ENCODE data around the gene ACAN. TPM values are rescaled to one million over a fixed set of nuclear protein-coding genes. Genes with fewer than 3 reads are reported as not detected.

ACAN gene
- total and polyA plus RNA-seq, 8 donors: under 0.01 to 2.0 (median 0.40) TPM; not detected in 4

DNA sequence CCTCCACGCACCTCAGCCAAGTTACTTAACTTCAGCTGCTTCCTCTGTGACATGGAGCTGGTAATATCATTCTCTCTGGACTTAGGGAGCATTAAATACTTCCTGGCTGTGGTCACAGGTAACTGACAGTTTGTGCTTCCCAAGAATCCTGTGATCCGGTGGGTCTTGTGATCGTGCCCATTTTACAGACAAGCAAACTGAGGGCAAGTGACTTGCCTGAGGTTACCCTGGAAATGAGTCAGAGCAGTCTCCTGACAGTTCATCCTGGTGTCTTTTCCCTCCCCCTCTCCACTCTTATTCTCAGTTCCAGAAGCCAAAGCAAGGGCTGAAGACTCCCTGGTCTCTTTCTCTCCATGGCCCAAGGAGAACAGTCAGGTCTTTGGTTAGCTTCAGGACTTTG, 35.9 kb downstream of the ACAN start:
- TF ChIP-seq POLR2A (IDR thresholded peaks at IDR 0.05) (no peak), CTCF (IDR thresholded peaks at IDR 0.05) (no peak), POLR2AphosphoS5 (IDR thresholded peaks at IDR 0.05) (no peak), EP300 (IDR thresholded peaks at IDR 0.05) (no peak)
- WGBS, 5 donors: 55 to 90% (median 83%) methylated on average over 3 of the region's 3 CpGs

GRCh38 chr15:88839961-88840360, 36.7 kb downstream of the ACAN start:
- WGBS, 5 donors: 81 to 90% (median 87%) methylated on average over 10 to 16 of the region's 16 CpGs

More for the DNA sequence above, 35.9 kb downstream of the ACAN start:
- no peaks in the 10 kb centered on the region for H3K36me3 ChIP-seq
- H3K4me1 ChIP-seq: no peaks in the 10 kb centered on the region
- H3K9me3 ChIP-seq: no peaks in the 10 kb centered on the region
- no peak overlapping the region for H3K4me3 ChIP-seq
- DNase-seq: no peak
- peaks cover 0 to 13% (median 3%) of the 10 kb centered on the region in 3 donors for H3K27me3 ChIP-seq
- intact Hi-C loops (cut with DNase I; ENCODE audit: low total_unique reads): no loop called here
- no peak overlapping the region for H3K27ac ChIP-seq

GRCh38 chr15:88841236-88841635, 38.0 kb downstream of the ACAN start:
- Histone ChIP-seq H3K36me3 (no peaks in the 10 kb centered on the region), H3K4me3 (no peak overlapping the region), H3K27ac (no peak overlapping the region), H3K27me3 (peaks cover 0 to 13% (median 3%) of the 10 kb centered on the region in 3 donors), H3K4me1 (no peaks in the 10 kb centered on the region), H3K9me3 (no peaks in the 10 kb centered on the region)
- intact Hi-C loops (cut with DNase I; ENCODE audit: low total_unique reads): no loop called here
- no peak for TF ChIP-seq POLR2A (IDR thresholded peaks at IDR 0.05)
- TF ChIP-seq EP300 (IDR thresholded peaks at IDR 0.05): no peak
- no peak for TF ChIP-seq CTCF (IDR thresholded peaks at IDR 0.05)
- TF ChIP-seq POLR2AphosphoS5 (IDR thresholded peaks at IDR 0.05): no peak
- DNase-seq: no peak
- WGBS, 5 donors: 45 to 76% (median 55%) methylated on average over 1 of the region's 1 CpG

More at GRCh38 chr15:88839961-88840360, 36.7 kb downstream of the ACAN start:
- Histone ChIP-seq H3K9me3 (no peaks in the 10 kb centered on the region), H3K36me3 (no peaks in the 10 kb centered on the region), H3K27ac (no peak overlapping the region), H3K4me1 (no peaks in the 10 kb centered on the region), H3K4me3 (no peak overlapping the region), H3K27me3 (peaks cover 0 to 13% (median 3%) of the 10 kb centered on the region in 3 donors)
- TF ChIP-seq POLR2A (IDR thresholded peaks at IDR 0.05) (no peak), CTCF (IDR thresholded peaks at IDR 0.05) (no peak), POLR2AphosphoS5 (IDR thresholded peaks at IDR 0.05) (no peak), EP300 (IDR thresholded peaks at IDR 0.05) (no peak)
- intact Hi-C loops (cut with DNase I; ENCODE audit: low total_unique reads): no loop called here
- DNase-seq: no peak

GRCh38 chr15:88842156-88842555, 38.9 kb downstream of the ACAN start:
- no peak for DNase-seq
- Histone ChIP-seq H3K36me3 (no peaks in the 10 kb centered on the region), H3K4me1 (no peaks in the 10 kb centered on the region), H3K4me3 (no peak overlapping the region), H3K27me3 (peaks cover 0 to 13% (median 3%) of the 10 kb centered on the region in 3 donors), H3K27ac (no peak overlapping the region), H3K9me3 (no peaks in the 10 kb centered on the region)
- intact Hi-C loops (cut with DNase I; ENCODE audit: low total_unique reads): no loop called here
- TF ChIP-seq POLR2AphosphoS5 (IDR thresholded peaks at IDR 0.05) (no peak), POLR2A (IDR thresholded peaks at IDR 0.05) (no peak)
- WGBS, 5 donors: 74 to 89% (median 79%) methylated on average over 4 of the region's 4 CpGs

DNA sequence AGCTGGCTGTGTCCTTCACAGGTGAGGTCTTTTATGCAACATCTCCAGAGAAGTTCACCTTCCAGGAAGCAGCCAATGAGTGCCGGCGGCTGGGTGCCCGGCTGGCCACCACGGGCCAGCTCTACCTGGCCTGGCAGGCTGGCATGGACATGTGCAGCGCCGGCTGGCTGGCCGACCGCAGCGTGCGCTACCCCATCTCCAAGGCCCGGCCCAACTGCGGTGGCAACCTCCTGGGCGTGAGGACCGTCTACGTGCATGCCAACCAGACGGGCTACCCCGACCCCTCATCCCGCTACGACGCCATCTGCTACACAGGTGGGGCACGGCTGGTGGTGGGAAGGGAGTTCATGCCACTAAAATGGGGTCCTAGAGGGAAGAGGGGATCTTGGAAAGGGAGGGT, 40.1 kb downstream of the ACAN start:
- intact Hi-C loops (cut with DNase I; ENCODE audit: low total_unique reads): no loop called here
- no peak for DNase-seq
- no peak overlapping the region for H3K4me3 ChIP-seq
- 88 to 93% (median 90%) methylated on average over 13 to 21 of the region's 21 CpGs for WGBS, 5 donors
- H3K9me3 ChIP-seq: no peaks in the 10 kb centered on the region
- no peaks in the 10 kb centered on the region for H3K36me3 ChIP-seq
- no peak for TF ChIP-seq CTCF (IDR thresholded peaks at IDR 0.05)
- no peak for TF ChIP-seq POLR2AphosphoS5 (IDR thresholded peaks at IDR 0.05)
- no peak for TF ChIP-seq EP300 (IDR thresholded peaks at IDR 0.05)
- no peak for TF ChIP-seq POLR2A (IDR thresholded peaks at IDR 0.05)
- H3K27ac ChIP-seq: no peak overlapping the region
- no peaks in the 10 kb centered on the region for H3K4me1 ChIP-seq
- peaks cover 0 to 13% (median 3%) of the 10 kb centered on the region in 3 donors for H3K27me3 ChIP-seq

Data from stomach (tissue), 9 donors.